ENCODE results near the gene ZNF562. TPM values are rescaled to one million over a fixed set of nuclear protein-coding genes. Genes with fewer than 3 reads are reported as not detected.

Gene ZNF562
- total RNA-seq, 4 donors from 2014 or later = 22.8 to 30.3 (median 27.2) TPM

GRCh38 chr19:9615844-9616243 lies 59.1 kb downstream of the ZNF562 start:
- H3K9me3 ChIP-seq = peaks cover 6 to 27% (median 24%) of the 10 kb centered on the region in 4 donors
- H3K4me1 ChIP-seq = peaks cover 12 to 20% (median 14%) of the 10 kb centered on the region in 4 donors
- TF ChIP-seq POLR2AphosphoS5 (IDR thresholded peaks at IDR 0.05) (no peak), POLR2A (IDR thresholded peaks at IDR 0.05; ENCODE audit: low read depth) (no peak), EP300 (IDR thresholded peaks at IDR 0.05) (no peak)
- TF ChIP-seq, protein P1, sequence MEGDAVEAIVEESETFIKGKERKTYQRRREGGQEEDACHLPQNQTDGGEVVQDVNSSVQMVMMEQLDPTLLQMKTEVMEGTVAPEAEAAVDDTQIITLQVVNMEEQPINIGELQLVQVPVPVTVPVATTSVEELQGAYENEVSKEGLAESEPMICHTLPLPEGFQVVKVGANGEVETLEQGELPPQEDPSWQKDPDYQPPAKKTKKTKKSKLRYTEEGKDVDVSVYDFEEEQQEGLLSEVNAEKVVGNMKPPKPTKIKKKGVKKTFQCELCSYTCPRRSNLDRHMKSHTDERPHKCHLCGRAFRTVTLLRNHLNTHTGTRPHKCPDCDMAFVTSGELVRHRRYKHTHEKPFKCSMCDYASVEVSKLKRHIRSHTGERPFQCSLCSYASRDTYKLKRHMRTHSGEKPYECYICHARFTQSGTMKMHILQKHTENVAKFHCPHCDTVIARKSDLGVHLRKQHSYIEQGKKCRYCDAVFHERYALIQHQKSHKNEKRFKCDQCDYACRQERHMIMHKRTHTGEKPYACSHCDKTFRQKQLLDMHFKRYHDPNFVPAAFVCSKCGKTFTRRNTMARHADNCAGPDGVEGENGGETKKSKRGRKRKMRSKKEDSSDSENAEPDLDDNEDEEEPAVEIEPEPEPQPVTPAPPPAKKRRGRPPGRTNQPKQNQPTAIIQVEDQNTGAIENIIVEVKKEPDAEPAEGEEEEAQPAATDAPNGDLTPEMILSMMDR (IDR thresholded peaks at IDR 0.05) = no peak
- H3K27me3 ChIP-seq = peaks cover 0 to under 1% (median 0%) of the 10 kb centered on the region in 4 donors
- H3K36me3 ChIP-seq = peaks cover 85 to 87% (median 87%) of the 10 kb centered on the region in 4 donors
- intact Hi-C loops (cut with DNase I) = no loop called here
- no peak for DNase-seq (ENCODE audit: extremely low spot score)
- H3K27ac ChIP-seq (replicated peaks in 1 of 4) = no peak overlapping the region
- H3K4me3 ChIP-seq = no peak overlapping the region

DNA sequence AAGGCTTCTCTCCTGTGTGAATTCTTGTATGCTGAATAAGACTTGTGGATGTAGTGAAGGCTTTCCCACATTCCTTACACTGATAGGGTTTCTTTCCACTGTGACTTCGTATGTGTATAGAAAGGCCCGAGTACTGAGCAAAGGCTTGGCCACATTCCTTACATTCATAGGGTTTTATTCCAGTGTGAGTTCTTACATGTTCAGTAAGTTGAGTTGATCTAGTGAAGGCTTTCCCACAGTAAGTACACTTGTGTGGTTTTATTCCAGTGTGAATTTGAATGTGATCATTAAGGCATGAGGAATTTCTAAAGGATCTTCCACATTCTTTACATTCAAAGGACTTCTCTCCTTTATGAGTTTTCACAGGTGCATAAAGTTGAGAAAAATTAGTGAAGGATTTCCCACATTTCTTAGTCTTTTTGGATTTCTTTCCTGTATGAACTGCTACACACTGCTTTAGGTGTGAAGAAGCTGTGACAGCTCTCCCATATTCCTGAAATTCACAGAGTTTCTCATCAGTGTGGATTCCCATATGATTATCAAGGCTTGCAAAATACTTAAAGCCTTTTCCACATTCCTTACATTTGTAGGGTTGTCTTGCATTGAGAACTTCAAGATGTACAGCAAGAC lies 64.3 kb downstream of the ZNF562 start:
- DNase-seq (ENCODE audit: extremely low spot score) = no peak
- intact Hi-C loops (cut with DNase I) = no loop called here
- H3K27me3 ChIP-seq = no peaks in the 10 kb centered on the region
- 100% methylated on average over 2 of the region's 2 CpGs for WGBS
- H3K27ac ChIP-seq (replicated peaks in 1 of 4) = no peak overlapping the region
- H3K36me3 ChIP-seq = peaks cover 68 to 84% (median 77%) of the 10 kb centered on the region in 4 donors
- TF ChIP-seq POLR2A (IDR thresholded peaks at IDR 0.05; ENCODE audit: low read depth) = no peak
- TF ChIP-seq, protein P1 (IDR thresholded peaks at IDR 0.05) = no peak
- no peak for TF ChIP-seq POLR2AphosphoS5 (IDR thresholded peaks at IDR 0.05)
- TF ChIP-seq EP300 (IDR thresholded peaks at IDR 0.05) = no peak
- H3K4me1 ChIP-seq = no peaks in the 10 kb centered on the region
- H3K9me3 ChIP-seq = peaks cover 7 to 75% (median 53%) of the 10 kb centered on the region in 4 donors
- H3K4me3 ChIP-seq = no peak overlapping the region

- intact Hi-C loops (cut with DNase I) = no loop called here
These were observed 66.0 kb downstream of the ZNF562 start for GRCh38 chr19:9608912-9609311.

GRCh38 chr19:9597027-9597426 lies 77.9 kb downstream of the ZNF562 start:
- WGBS = 68% methylated on average over 3 of the region's 3 CpGs
- no peaks in the 10 kb centered on the region for H3K4me1 ChIP-seq
- no peaks in the 10 kb centered on the region for H3K36me3 ChIP-seq
- no peak for DNase-seq (ENCODE audit: extremely low spot score)
- peaks cover 0 to 7% (median 4%) of the 10 kb centered on the region in 4 donors for H3K9me3 ChIP-seq
- intact Hi-C loops (cut with DNase I) = no loop called here
- H3K27me3 ChIP-seq = peaks cover 0 to 12% (median 0%) of the 10 kb centered on the region in 4 donors
- H3K4me3 ChIP-seq = no peak overlapping the region
- no peak overlapping the region for H3K27ac ChIP-seq (replicated peaks in 1 of 4)
- TF ChIP-seq EP300 (IDR thresholded peaks at IDR 0.05) (no peak), POLR2AphosphoS5 (IDR thresholded peaks at IDR 0.05) (no peak), POLR2A (IDR thresholded peaks at IDR 0.05; ENCODE audit: low read depth) (no peak)
- TF ChIP-seq, protein P1 (IDR thresholded peaks at IDR 0.05) = no peak

More at GRCh38 chr19:9608912-9609311, 66.0 kb downstream of the ZNF562 start:
- WGBS = 92% methylated on average over 5 of the region's 5 CpGs
- Histone ChIP-seq H3K4me1 (no peaks in the 10 kb centered on the region), H3K27me3 (no peaks in the 10 kb centered on the region), H3K36me3 (peaks cover 51 to 67% (median 60%) of the 10 kb centered on the region in 4 donors), H3K4me3 (no peak overlapping the region), H3K27ac (replicated peaks in 1 of 4) (no peak overlapping the region), H3K9me3 (peaks cover 7 to 75% (median 53%) of the 10 kb centered on the region in 4 donors)
- DNase-seq (ENCODE audit: extremely low spot score) = no peak
- TF ChIP-seq POLR2A (IDR thresholded peaks at IDR 0.05; ENCODE audit: low read depth) = no peak
- no peak for TF ChIP-seq POLR2AphosphoS5 (IDR thresholded peaks at IDR 0.05)
- TF ChIP-seq EP300 (IDR thresholded peaks at IDR 0.05) = no peak
- TF ChIP-seq, protein P1 (IDR thresholded peaks at IDR 0.05) = no peak

Other genes starting within 250 kb of the ZNF562 start
- gene ZNF266, start 239.5 kb downstream of the ZNF562 start, total RNA-seq = 10 to 100 TPM; 12.0 to 18.1 (median 16.6) TPM
- not detected for gene ZNF560, start 176.5 kb downstream of the ZNF562 start, total RNA-seq
- 10 to 100 TPM; 13.7 to 19.4 (median 17.5) TPM for gene ZNF426, start 136.5 kb downstream of the ZNF562 start, total RNA-seq
- 10 to 100 TPM; 18.3 to 31.1 (median 25.5) TPM for gene ZNF121, start 90.6 kb downstream of the ZNF562 start, total RNA-seq
- gene ZNF561, start 53.9 kb downstream of the ZNF562 start, total RNA-seq = 10 to 100 TPM; 26.8 to 40.3 (median 35.8) TPM
- gene ZNF846, start 93.6 kb upstream of the ZNF562 start, total RNA-seq = 10 to 100 TPM; 19.7 to 43.2 (median 22.8) TPM
- gene FBXL12, start 144.0 kb upstream of the ZNF562 start, total RNA-seq = 10 to 100 TPM; 15.8 to 32.7 (median 29.2) TPM
- 100 to 1,000 TPM; 297 to 717 (median 464) TPM for gene UBL5, start 152.8 kb upstream of the ZNF562 start, total RNA-seq
- gene PIN1, start 160.2 kb upstream of the ZNF562 start, total RNA-seq = 100 to 1,000 TPM; 113 to 183 (median 145) TPM